ENCODE measurements around the gene OTUD4.
"Not testable (repeated sequence)": the region's sequence is repeated elsewhere in the genome, so short reads cannot be mapped to it uniquely, and the experiment has no call there.

DNA sequence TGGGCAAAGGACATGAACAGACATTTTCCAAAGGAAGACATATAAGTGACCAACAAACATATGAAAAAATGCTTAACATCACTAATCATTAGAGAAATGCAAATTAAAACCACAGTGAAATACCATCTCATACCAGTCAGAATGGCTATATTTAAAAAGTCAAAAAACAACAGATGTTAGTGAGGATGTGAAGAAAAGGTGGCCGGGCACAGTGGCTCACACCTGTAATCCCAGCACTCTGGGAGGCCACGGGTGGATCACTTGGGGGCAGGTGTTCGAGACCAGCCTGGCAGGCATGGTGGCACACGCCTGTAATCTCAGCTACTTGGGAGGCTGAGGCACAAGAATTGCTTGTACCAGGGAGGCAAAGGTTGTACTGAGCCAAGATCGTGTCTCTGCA, 41.1 kb upstream of the OTUD4 start:
- TF ChIP-seq, protein P1, sequence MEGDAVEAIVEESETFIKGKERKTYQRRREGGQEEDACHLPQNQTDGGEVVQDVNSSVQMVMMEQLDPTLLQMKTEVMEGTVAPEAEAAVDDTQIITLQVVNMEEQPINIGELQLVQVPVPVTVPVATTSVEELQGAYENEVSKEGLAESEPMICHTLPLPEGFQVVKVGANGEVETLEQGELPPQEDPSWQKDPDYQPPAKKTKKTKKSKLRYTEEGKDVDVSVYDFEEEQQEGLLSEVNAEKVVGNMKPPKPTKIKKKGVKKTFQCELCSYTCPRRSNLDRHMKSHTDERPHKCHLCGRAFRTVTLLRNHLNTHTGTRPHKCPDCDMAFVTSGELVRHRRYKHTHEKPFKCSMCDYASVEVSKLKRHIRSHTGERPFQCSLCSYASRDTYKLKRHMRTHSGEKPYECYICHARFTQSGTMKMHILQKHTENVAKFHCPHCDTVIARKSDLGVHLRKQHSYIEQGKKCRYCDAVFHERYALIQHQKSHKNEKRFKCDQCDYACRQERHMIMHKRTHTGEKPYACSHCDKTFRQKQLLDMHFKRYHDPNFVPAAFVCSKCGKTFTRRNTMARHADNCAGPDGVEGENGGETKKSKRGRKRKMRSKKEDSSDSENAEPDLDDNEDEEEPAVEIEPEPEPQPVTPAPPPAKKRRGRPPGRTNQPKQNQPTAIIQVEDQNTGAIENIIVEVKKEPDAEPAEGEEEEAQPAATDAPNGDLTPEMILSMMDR (IDR thresholded peaks at IDR 0.05; ENCODE audit: low read depth, low read length), result not testable (repeated sequence)
- TF ChIP-seq POLR2A (IDR thresholded peaks at IDR 0.05; ENCODE audit: extremely low read depth, insufficient read length), result not testable (repeated sequence)
- TF ChIP-seq, protein P2, sequence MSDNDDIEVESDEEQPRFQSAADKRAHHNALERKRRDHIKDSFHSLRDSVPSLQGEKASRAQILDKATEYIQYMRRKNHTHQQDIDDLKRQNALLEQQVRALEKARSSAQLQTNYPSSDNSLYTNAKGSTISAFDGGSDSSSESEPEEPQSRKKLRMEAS (IDR thresholded peaks at IDR 0.05; ENCODE audit: low read depth, low read length), result not testable (repeated sequence)

All from NB4 (cell line).